RWPE1 (cell line): ENCODE data around the gene UBE2D1.
A peak's percentile ranks its signal among the peaks of the same experiment; 100 is the strongest.

Experiments
- CTCF ChIA-PET: fragments of 350-600 bp; sonication (Branson Sonifier 250); formaldehyde crosslinking; extraction: SDS; loops from one replicate; lab custom pipeline; 2021; lab: Yijun Ruan, JAX
- POLR2A ChIA-PET: fragments of 400-600 bp; formaldehyde crosslinking; extraction: SDS; loops from one replicate; lab custom pipeline; 2020; ENCODE audit warnings: antibody characterized with exemption; ENCODE audit not compliant: low non-redundant PET; lab: Yijun Ruan, JAX
- DNase-seq: peaks from one replicate; pipeline ENCODE4 v3.0.0; 2012; ENCODE audit warnings: low spot score
- H3K27ac ChIP-seq: fragments of 450-650 bp; 2 replicates; pipeline ENCODE4 v1.5.1; 2017
- TF ChIP-seq, protein P1 (sequence below): fragments of 450-650 bp; conservative IDR thresholded peaks from 2 replicates; pipeline ENCODE4 v1.5.1; 2017; ENCODE audit warnings: low read depth, mild to moderate bottlenecking

UBE2D1 gene

DNA sequence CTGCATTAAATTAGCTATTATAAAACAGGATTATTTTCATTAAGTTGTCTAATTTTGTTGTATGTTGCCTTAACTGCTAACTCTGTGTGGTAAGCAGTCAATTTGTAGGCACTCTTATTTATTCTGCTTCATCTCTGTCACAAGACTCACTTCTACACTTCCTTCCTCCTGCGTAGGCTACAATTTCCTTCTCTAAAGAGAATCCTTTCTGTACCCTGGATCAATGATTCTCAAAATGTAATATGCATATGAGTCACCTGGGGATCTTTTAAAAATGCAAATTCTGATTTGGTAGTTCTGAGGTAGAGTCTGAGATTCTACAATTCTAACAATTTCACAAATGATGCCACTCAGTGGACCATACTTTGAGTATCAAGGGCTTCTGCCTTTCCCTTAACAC lies 4.4 kb upstream of the UBE2D1 start:
- ChIA-PET CTCF (interaction anchor here (0.6 kb wide), 1 partner anchor 1493 kb away, joined by 3 read pairs; no protein-coding TSS in a partner anchor), POLR2A (no interaction called here)
- TF ChIP-seq, protein P1, sequence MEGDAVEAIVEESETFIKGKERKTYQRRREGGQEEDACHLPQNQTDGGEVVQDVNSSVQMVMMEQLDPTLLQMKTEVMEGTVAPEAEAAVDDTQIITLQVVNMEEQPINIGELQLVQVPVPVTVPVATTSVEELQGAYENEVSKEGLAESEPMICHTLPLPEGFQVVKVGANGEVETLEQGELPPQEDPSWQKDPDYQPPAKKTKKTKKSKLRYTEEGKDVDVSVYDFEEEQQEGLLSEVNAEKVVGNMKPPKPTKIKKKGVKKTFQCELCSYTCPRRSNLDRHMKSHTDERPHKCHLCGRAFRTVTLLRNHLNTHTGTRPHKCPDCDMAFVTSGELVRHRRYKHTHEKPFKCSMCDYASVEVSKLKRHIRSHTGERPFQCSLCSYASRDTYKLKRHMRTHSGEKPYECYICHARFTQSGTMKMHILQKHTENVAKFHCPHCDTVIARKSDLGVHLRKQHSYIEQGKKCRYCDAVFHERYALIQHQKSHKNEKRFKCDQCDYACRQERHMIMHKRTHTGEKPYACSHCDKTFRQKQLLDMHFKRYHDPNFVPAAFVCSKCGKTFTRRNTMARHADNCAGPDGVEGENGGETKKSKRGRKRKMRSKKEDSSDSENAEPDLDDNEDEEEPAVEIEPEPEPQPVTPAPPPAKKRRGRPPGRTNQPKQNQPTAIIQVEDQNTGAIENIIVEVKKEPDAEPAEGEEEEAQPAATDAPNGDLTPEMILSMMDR: no peak
- no peak for DNase-seq
- no peak overlapping the region for H3K27ac ChIP-seq

- ChIA-PET CTCF (no interaction called here), POLR2A (no interaction called here)
- no peak overlapping the region for H3K27ac ChIP-seq
- no peak for DNase-seq
- TF ChIP-seq, protein P1: no peak
These were observed 3.2 kb upstream of the UBE2D1 start for GRCh38 chr10:58331646-58332045.

- peak; percentile 62 for DNase-seq
- POLR2A ChIA-PET: no interaction called here
- TF ChIP-seq, protein P1: no peak
- peak overlapping the region; percentile 66 for H3K27ac ChIP-seq
- CTCF ChIA-PET: interaction anchor here (0.6 to 1.3 kb wide), 2 partner anchors 10 to 642 kb away, joined by 3 to 5 read pairs; no protein-coding TSS in a partner anchor
These were observed 650 bp downstream of the UBE2D1 start for GRCh38 chr10:58335306-58336005.

DNA sequence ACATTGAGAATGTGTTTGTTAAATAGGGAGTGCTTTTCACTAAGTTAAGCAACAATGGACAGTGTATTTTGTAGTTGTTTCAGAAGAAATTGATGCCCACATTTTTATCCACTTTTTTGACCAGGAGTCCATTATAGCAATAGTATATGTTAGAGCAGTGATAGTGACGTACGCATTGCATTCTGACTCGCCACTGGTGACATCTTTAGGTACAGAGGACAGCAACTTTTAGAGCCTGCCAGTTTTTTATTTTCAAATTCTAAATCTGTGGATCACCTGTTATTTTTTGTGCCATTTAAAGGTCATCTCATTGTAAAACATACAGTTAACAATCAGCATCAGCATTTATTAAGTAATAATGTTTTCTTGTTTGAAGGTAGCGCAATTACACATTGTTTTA lies 1.4 kb downstream of the UBE2D1 start:
- no peak for DNase-seq
- POLR2A ChIA-PET: no interaction called here
- TF ChIP-seq, protein P1: no peak
- CTCF ChIA-PET: interaction anchor here (0.6 kb wide), 1 partner anchor 641 kb away, joined by 5 read pairs; no protein-coding TSS in a partner anchor
- H3K27ac ChIP-seq: no peak overlapping the region

DNA sequence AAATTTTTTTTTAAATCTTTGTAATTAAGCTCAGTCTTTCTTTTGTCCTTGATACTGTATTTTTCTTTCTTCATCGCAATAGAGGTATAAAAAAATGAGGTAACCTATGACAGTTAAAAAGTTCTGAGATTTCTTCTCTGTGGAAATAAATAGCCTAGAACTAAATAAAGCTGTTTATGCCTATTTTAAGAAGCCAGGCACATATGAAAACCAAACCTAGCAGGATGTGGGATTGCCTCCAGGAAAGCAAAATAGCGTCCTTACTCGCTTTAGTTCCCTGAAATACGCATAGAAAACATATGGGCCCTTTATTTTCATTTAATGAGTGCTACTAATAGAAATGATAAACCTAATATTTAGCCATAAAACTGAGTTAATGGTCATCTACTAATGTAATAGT lies 6.6 kb downstream of the UBE2D1 start:
- no peak overlapping the region for H3K27ac ChIP-seq
- ChIA-PET POLR2A (no interaction called here), CTCF (no interaction called here)
- TF ChIP-seq, protein P1: no peak
- no peak for DNase-seq

- ChIA-PET POLR2A (no interaction called here), CTCF (no interaction called here)
- no peak overlapping the region for H3K27ac ChIP-seq
- TF ChIP-seq, protein P1: no peak
- no peak for DNase-seq
These were observed 7.1 kb downstream of the UBE2D1 start for GRCh38 chr10:58341947-58342346.
